H9 (cell line): Measurements from ENCODE around the gene EFCAB11. TPM values are rescaled to one million over a fixed set of nuclear protein-coding genes. Genes with fewer than 3 reads are reported as not detected.

Experiments
- DNase-seq: peaks from one replicate; pipeline ENCODE4 v3.0.0-alpha.2; 2017
- H2AFZ ChIP-seq: one replicate; pipeline ENCODE4 v1.6.1; 2013; ENCODE audit warnings: mild to moderate bottlenecking, low read length, control low read depth, moderate library complexity
- H2AK5ac ChIP-seq: 2 replicates; pipeline ENCODE4 v1.6.1; 2013; ENCODE audit warnings: low read length, control low read depth, mixed read lengths; ENCODE audit not compliant: insufficient read length
- H2BK120ac ChIP-seq: one replicate; pipeline ENCODE4 v1.6.1; 2013; ENCODE audit warnings: low read depth, mild to moderate bottlenecking, low read length, control low read depth, inconsistent platforms; ENCODE audit not compliant: poor library complexity, severe bottlenecking
- H2BK12ac ChIP-seq: 2 replicates; pipeline ENCODE4 v1.6.1; 2013; ENCODE audit warnings: low read length, control low read depth, mixed read lengths, low read depth; ENCODE audit not compliant: insufficient read length
- H2BK15ac ChIP-seq: 2 replicates; pipeline ENCODE4 v1.6.1; 2013; ENCODE audit warnings: low read depth, low read length, control low read depth
- H2BK20ac ChIP-seq: one replicate; pipeline ENCODE4 v1.6.1; 2013; ENCODE audit warnings: low read depth, mild to moderate bottlenecking, low read length, control low read depth, inconsistent platforms; ENCODE audit not compliant: poor library complexity, severe bottlenecking
- H2BK5ac ChIP-seq: 2 replicates; pipeline ENCODE4 v1.6.1; 2013; ENCODE audit warnings: low read length, control low read depth, mixed read lengths; ENCODE audit not compliant: insufficient read length
- H3K14ac ChIP-seq: 2 replicates; pipeline ENCODE4 v1.6.1; 2013; ENCODE audit warnings: low read length, control low read depth; ENCODE audit not compliant: insufficient read depth
- H3K18ac ChIP-seq: 2 replicates; pipeline ENCODE4 v1.6.1; 2013; ENCODE audit warnings: low read depth, mild to moderate bottlenecking, mixed read lengths, low read length, control low read depth; ENCODE audit not compliant: insufficient read length
- H3K23ac ChIP-seq: 2 replicates; pipeline ENCODE4 v1.6.1; 2013; ENCODE audit warnings: low read length, control low read depth, mixed read lengths, low read depth; ENCODE audit not compliant: insufficient read length
- H3K23me2 ChIP-seq: 2 replicates; pipeline ENCODE4 v1.6.1; 2013; ENCODE audit warnings: low read depth, mild to moderate bottlenecking, mixed read lengths, low read length, control low read depth; ENCODE audit not compliant: insufficient read length, poor library complexity, severe bottlenecking
- H3K27ac ChIP-seq: 2 replicates; pipeline ENCODE4 v1.5.1; 2013; ENCODE audit warnings: low read length, control low read depth, mixed read lengths, low read depth; ENCODE audit not compliant: insufficient read length
- H3K27me3 ChIP-seq: 2 replicates; pipeline ENCODE4 v1.6.1; 2013; ENCODE audit warnings: low read length, control low read depth, inconsistent platforms; ENCODE audit not compliant: insufficient read depth
- H3K4ac ChIP-seq: 2 replicates; pipeline ENCODE4 v1.6.1; 2013; ENCODE audit warnings: low read depth, mild to moderate bottlenecking, control low read depth, inconsistent platforms, low read length, moderate library complexity
- H3K4me1 ChIP-seq: 2 replicates; pipeline ENCODE4 v1.6.1; 2013; ENCODE audit warnings: low read length, control low read depth, inconsistent platforms; ENCODE audit not compliant: insufficient read depth
- H3K4me2 ChIP-seq: 2 replicates; pipeline ENCODE4 v1.6.1; 2013; ENCODE audit warnings: low read length, control low read depth, mixed read lengths; ENCODE audit not compliant: insufficient read length, insufficient read depth
- H3K56ac ChIP-seq: 2 replicates; pipeline ENCODE4 v1.6.1; 2013; ENCODE audit warnings: low read depth, mild to moderate bottlenecking, mixed read lengths, low read length, control low read depth; ENCODE audit not compliant: insufficient read length
- H3K79me1 ChIP-seq: 2 replicates; pipeline ENCODE4 v1.6.1; 2013; ENCODE audit warnings: low read depth, mild to moderate bottlenecking, moderate library complexity, low read length, control low read depth, inconsistent platforms; ENCODE audit not compliant: insufficient read depth, poor library complexity, severe bottlenecking
- H3K79me2 ChIP-seq: 2 replicates; pipeline ENCODE4 v1.6.1; 2013; ENCODE audit warnings: low read length, control low read depth, inconsistent platforms; ENCODE audit not compliant: insufficient read depth
- H3K9ac ChIP-seq: 2 replicates; pipeline ENCODE4 v1.6.1; 2013; ENCODE audit warnings: low read length, control low read depth, mixed read lengths; ENCODE audit not compliant: insufficient read length; ENCODE audit errors: extremely low read depth
- H3K9me3 ChIP-seq: one replicate; pipeline ENCODE4 v1.6.1; 2013; ENCODE audit warnings: low read depth, low read length, inconsistent platforms; ENCODE audit not compliant: control insufficient read depth
- H3T11ph ChIP-seq: one replicate; pipeline ENCODE4 v1.6.1; 2013; ENCODE audit warnings: mild to moderate bottlenecking, low read length, control low read depth, inconsistent platforms
- H4K20me1 ChIP-seq: one replicate; pipeline ENCODE4 v1.6.1; 2013; ENCODE audit not compliant: control insufficient read depth, insufficient read length, insufficient read depth
- H4K5ac ChIP-seq: 2 replicates; pipeline ENCODE4 v1.6.1; 2013; ENCODE audit warnings: low read depth, mild to moderate bottlenecking, mixed read lengths, low read length, control low read depth; ENCODE audit not compliant: insufficient read length
- H4K8ac ChIP-seq: replicated peaks from 2 replicates; pipeline ENCODE4 v1.6.1; 2013; ENCODE audit warnings: low read length, control low read depth, mixed read lengths, low read depth; ENCODE audit not compliant: insufficient read length
- H4K91ac ChIP-seq: 2 replicates; pipeline ENCODE4 v1.6.1; 2013; ENCODE audit warnings: low read depth, mild to moderate bottlenecking, moderate library complexity, mixed read lengths, low read length, control low read depth; ENCODE audit not compliant: insufficient read length
- H3K27ac Mint-ChIP-seq, 3 experiments: 2 replicates in 2 of 3; 3 replicates in 1 of 3; pipeline ENCODE4 v1.8.0; 2020 to 2021; ENCODE audit warnings: mixed read lengths in 3 of 3, mild to moderate bottlenecking in 1 of 3, moderate library complexity in 1 of 3
- H3K27me3 Mint-ChIP-seq: 2 replicates; pipeline ENCODE4 v1.8.0; 2021; ENCODE audit warnings: low read depth, mild to moderate bottlenecking, moderate library complexity, mixed read lengths
- H3K36me3 Mint-ChIP-seq, 3 experiments: 2 replicates in 2 of 3; 3 replicates in 1 of 3; pipeline ENCODE4 v1.8.0; 2020 to 2021; ENCODE audit warnings: low read depth in 3 of 3, mixed read lengths in 3 of 3; ENCODE audit not compliant: insufficient read depth in 1 of 3
- H3K4me1 Mint-ChIP-seq, 2 experiments: 2 replicates each; pipeline ENCODE4 v1.8.0; 2020; ENCODE audit warnings: mixed read lengths in 2 of 2
- H3K4me3 Mint-ChIP-seq, 2 experiments: 2 replicates in 1 of 2; 3 replicates in 1 of 2; pipeline ENCODE4 v1.8.0; 2020 to 2021; ENCODE audit warnings: mild to moderate bottlenecking in 2 of 2, mixed read lengths in 2 of 2, moderate library complexity in 1 of 2
- H3K9me3 Mint-ChIP-seq, 2 experiments: 2 replicates in 1 of 2; 3 replicates in 1 of 2; pipeline ENCODE4 v1.8.0; 2020; ENCODE audit warnings: mild to moderate bottlenecking in 2 of 2, mixed read lengths in 2 of 2, moderate library complexity in 1 of 2
- CTCF ChIP-seq: fragments of 200-600 bp; sonication (generic); conservative IDR thresholded peaks from 3 replicates; pipeline ENCODE4 v1.8.0; 2021; ENCODE audit warnings: antibody characterized with exemption, mild to moderate bottlenecking
- WGBS: extraction: QIAGEN DNeasy Blood & Tissue Kit; methylation state at CpG from one replicate; pipeline ENCODE4 v1.1.7; 2013; ENCODE audit warnings: missing lambda C conversion rate, low lambda C conversion rate, mixed read lengths; ENCODE audit not compliant: insufficient read length; ENCODE audit errors: extremely low coverage; 5-methylcytosine and 5-hydroxymethylcytosine counted together
- total RNA-seq: library from RNA; stranded (reverse); gene quantifications from 2 replicates; pipeline ENCODE4 v1.2.1, GENCODE V29; 2021

EFCAB11 gene
- total RNA-seq, 1 experiment from 2014 or later, result 17.4 TPM

- Histone ChIP-seq H4K20me1 (no peaks in the 10 kb centered on the region), H2AK5ac (no peak overlapping the region), H2AFZ (no peak overlapping the region), H2BK20ac (no peak overlapping the region), H3K18ac (no peak overlapping the region), H4K5ac (no peak overlapping the region), H2BK5ac (no peak overlapping the region), H3K9me3 (no peaks in the 10 kb centered on the region), H3K27ac (no peak overlapping the region), H3K4ac (no peak overlapping the region), H3K4me1 (no peaks in the 10 kb centered on the region), H3K79me2 (no peaks in the 10 kb centered on the region), H4K91ac (no peak overlapping the region), H3K79me1 (no peaks in the 10 kb centered on the region), H3K9ac (no peak overlapping the region), H2BK15ac (no peak overlapping the region), H2BK12ac (no peak overlapping the region), H3T11ph (no peak overlapping the region), H3K27me3 (no peaks in the 10 kb centered on the region), H4K8ac (no peak overlapping the region), H3K23me2 (no peaks in the 10 kb centered on the region), H3K23ac (no peak overlapping the region), H3K56ac (no peak overlapping the region), H3K4me2 (no peak overlapping the region), H3K14ac (no peak overlapping the region), H2BK120ac (no peak overlapping the region)
- no peak for DNase-seq
- Mint-ChIP-seq H3K27me3 (no peaks in the 10 kb centered on the region), H3K4me3 (no peak overlapping the region), H3K27ac (no peak overlapping the region), H3K36me3 (no peaks in the 10 kb centered on the region), H3K4me1 (no peaks in the 10 kb centered on the region), H3K9me3 (no peaks in the 10 kb centered on the region)
- WGBS, result no CpG with 5 or more reads among the region's 4 CpGs
- TF ChIP-seq CTCF, result no peak
Measured at GRCh38 chr14:89798212-89798773, 156.2 kb downstream of the EFCAB11 start.
